Fibroblast of skin of left biceps (primary cell): ENCODE measurements around the gene NAA30.

ENCODE experiments used
- DNase-seq, 2 experiments: peaks; one replicate each; pipeline ENCODE4 v3.0.0-alpha.2; 2013; ENCODE audit warnings: low read depth in 2 of 2

NAA30 gene

DNA sequence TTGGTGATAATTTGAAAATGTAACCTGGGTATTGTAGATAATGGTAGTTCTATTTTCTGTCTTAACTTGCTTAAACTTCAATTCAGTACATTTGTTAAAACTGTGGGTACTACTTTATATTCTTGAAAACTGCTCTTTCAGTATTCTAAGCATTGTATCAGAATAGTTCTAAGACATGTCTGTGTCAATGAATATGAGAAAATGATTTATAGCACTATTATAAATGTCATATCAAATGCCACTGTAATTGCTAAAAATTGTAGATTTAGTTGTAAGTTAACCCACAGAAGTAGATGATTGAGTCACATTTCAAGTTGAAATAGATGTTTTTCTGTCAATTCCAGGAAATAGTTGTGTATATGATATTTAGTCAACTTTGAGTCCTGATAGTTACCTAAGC, 2.4 kb downstream of the NAA30 start:
- DNase-seq, result no peak

- DNase-seq, result no peak
These were observed 10.4 kb downstream of the NAA30 start for GRCh38 chr14:57400556-57401494.

DNA sequence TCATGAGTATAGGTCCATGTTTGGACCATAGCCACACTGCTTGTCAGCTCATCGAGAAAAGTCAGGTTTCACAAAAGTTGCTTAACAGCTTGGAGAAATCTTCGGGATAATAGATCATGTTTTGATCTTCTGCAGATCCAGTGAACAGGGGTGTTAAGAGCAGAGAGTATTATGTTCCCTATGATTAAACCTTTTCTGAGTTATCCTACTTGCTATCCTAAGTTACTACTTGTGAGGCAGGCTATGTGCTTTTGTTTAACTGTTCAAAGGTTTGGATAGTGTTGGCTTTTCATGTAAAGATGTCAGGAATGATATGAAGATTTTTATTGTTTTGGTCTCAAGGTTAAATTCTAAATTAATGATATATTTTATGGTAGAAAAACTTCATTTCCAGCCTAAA, 11.1 kb downstream of the NAA30 start:
- DNase-seq, result no peak

- DNase-seq, result no peak
These were observed 11.9 kb downstream of the NAA30 start for GRCh38 chr14:57402173-57402852.

DNA sequence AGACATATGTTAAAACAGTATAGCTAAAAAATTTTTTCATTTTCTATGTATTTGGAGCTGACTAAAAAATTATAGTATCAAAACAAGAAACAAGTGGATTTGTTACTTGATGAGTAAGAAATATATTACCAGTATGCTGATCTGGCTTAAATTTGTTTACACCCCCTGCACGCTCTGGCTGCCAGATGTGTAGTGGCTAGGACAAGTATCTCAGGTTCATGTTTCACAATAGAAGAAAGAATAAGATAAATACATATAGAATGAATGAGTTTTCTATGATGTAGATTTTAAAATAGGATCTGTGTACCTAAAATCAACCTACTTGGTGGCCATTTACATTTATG, 13.1 kb downstream of the NAA30 start:
- DNase-seq, result no peak

DNA sequence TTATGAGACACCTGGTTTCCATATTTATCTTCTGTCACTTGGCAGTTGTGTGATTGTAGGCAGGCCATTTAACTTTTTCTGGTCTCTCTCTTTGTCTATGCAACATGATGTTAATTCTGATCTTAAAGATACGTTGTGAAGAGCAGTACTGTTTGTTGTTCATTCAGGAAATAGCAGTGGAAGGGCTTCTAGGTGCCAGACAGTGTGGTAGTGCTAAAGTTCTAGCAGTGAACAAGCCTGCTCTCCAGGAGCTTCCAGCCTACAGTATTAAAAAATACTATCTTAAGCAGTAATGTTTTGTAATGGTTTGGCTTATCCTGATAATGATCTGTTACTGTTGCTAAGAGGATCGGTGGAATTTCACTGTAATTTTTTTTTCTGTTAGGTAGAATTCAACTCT, 15.2 kb downstream of the NAA30 start:
- DNase-seq, result no peak

GRCh38 chr14:57408037-57408436, 17.7 kb downstream of the NAA30 start:
- DNase-seq, result no peak

DNA sequence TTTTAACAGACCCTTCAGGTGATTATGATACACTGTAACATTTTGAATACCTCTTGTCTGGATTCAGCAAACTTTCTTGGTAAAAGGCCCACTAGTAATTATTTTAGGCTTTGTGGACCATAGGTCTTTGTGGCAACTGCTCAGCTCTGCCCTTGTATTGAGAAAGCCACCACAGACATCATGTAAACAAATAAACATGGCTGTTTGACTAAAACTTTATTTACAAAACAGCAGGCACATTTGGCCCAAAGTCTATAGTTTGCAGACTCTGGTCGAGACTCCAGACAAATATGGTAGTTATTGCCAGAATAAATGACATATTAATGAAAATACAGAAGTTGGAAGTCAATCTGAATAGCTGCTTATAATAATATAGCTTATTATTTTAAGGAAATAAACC, 18.2 kb downstream of the NAA30 start:
- no peak for DNase-seq

GRCh38 chr14:57412341-57412740, 22.0 kb downstream of the NAA30 start:
- DNase-seq, result no peak

DNA sequence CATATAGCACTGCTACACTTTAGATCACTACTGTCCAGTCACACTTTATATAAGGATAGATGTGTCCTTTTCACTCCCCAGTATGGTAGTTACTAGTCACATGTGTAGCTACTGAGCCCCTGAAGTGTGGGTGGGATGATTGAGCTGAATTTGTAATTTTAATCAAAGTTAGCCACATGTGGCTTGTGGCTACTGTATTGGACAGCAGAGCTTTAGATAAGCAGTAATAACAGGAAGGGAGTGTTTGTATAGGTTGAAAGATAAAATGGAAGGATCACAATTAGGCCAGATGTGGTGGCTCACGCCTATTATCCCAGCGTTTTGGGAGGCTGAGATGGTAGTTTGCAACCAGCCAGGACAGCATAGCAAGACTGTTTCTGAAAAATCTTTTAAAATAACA, 23.5 kb downstream of the NAA30 start:
- DNase-seq, result no peak

DNA sequence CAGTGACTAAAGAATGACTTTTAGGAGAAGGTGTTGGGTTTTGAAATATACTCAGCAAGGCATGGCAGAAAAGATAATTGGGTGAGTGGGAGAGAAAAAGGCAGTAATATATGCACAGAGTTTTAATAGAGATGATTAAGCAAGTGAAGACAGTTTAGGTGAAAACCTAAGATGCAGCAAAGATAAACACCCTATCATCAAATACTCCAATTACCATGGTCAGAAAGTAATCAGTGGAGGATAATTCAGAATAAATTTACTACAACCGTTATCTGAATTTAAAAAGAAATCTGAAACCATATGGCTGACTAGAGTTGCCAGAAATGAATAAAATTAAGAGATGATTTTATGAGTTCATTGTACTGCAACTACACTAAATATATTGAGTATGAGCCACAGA, 26.8 kb downstream of the NAA30 start:
- DNase-seq, result no peak

- no peak for DNase-seq
These were observed 28.6 kb downstream of the NAA30 start for GRCh38 chr14:57418999-57419398.

DNA sequence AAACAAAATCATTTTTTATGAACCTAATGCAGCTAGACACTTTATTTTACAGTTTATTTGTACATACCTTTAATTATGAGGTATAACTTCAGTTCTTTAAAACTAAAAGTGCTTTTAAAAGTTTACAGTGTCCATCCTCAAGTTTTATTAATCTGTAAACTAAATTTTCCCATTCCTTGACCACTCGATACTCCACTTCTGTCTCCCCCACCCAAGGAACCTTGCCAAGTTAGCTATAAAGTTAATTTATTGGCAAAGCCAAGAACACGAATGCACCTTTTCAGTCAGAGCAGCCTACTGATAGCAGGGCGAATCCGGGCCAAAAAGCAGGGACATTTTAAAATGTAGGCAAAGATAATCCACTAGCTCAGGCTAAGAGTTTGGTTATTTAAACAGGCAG, 29.6 kb downstream of the NAA30 start:
- DNase-seq, result no peak

DNA sequence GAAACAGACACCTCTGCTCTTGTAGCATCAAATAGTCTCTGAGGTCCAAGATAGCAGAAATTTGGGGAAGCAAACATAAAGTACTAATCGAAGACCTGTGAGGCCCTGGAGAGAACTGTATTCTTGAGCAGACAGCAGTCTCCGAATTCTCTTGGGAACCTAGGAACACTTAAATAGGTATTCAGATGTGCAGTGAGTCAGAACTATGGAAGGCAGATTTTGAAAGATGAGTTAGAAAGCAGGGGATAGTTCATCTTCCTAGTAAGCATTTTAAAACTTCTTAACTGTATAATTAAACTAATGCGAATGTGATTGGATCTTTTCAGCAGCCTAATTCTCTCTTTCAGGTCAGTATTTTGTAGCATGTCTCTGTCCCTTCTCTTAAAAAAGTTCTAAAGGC, 30.6 kb downstream of the NAA30 start:
- no peak for DNase-seq

GRCh38 chr14:57435923-57436322, 45.5 kb downstream of the NAA30 start:
- no peak for DNase-seq

DNA sequence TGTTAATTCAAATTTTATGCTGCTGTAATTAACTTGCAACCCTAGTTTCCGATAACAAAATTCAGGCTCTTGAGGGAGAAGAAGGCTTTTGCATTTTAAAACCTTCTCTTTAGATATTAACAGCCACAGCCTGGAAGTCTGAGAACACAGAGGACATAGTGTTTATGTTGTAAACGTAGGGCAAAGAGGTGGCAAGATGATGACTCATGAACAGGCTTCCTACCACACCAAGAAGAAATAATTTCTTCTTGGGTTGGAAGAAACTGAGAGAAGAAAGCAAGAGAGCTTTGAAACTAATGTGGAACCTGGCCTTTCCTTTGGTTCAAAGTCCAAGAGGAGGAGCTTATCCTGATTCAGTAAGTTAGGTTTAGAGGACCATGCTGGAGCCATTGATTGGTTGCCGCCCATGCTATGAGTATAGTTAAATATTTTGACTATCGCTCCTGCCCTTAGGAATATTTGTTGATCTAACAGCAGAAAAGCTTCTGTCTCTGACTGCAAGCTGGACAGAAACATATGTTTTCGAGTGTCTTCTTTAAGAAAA, 71.5 kb downstream of the NAA30 start:
- DNase-seq, result no peak

GRCh38 chr14:57462551-57462950, 72.2 kb downstream of the NAA30 start:
- DNase-seq, result no peak

DNA sequence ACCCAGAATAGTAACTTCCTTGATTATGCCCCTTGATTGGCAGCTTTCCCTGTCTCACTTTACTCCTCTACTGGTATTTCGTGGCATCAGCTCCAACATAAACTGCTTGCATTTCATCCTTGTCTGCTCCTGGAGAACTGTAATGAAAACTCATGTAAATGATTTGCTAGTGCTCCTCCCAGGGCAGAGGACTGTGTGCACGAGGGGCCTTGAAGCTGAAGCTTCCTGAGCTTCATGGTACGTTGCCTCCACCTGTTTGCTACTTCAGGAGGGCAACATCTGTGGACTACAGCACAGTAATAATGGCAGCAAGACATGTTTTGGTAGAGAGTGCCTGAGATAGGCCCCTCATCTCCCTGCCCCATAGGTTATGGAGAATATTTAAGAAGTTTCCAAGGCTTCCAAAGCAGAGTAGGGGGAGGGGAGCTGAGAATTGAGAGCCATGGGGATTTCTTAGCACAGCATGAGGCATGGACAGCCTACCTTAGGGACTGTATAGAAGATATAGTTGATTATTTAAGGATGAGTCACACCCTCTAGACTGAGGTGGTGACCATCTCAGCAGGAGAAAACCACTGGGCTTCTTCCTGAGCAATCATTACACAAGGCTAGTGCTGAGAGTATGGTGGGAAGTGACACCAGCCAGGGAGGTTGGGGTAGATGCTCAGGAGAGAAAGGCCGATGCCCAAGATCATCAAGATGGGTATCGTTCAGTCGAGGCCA, 73.8 kb downstream of the NAA30 start:
- no peak for DNase-seq
